HEK293 (cell line): ENCODE results near the gene IZUMO1.
"Not testable (repeated sequence)": the region's sequence is repeated elsewhere in the genome, so short reads cannot be mapped to it uniquely, and the experiment has no call there.

Source experiments
- CTCF ChIA-PET: fragments of 350-600 bp; formaldehyde crosslinking; extraction: SDS; loops from one replicate; lab custom pipeline; 2021; ENCODE audit warnings: antibody characterized with exemption; lab: Yijun Ruan, JAX
- POLR2A ChIA-PET: fragments of 300-600 bp; formaldehyde crosslinking; extraction: SDS; loops from one replicate; lab custom pipeline; 2020; ENCODE audit warnings: antibody characterized with exemption, inconsistent platforms; lab: Yijun Ruan, JAX
- H3K27ac ChIP-seq: fragments of 200-500 bp; sonication (Bioruptor generic); 2 replicates; pipeline ENCODE4 v1.5.1; 2014; ENCODE audit warnings: low read depth, low read length, control low read depth, inconsistent platforms; ENCODE audit errors: extremely low read depth
- H3K36me3 ChIP-seq, 2 experiments: fragments of 200-500 bp in 1 of 2; sonication (Bioruptor generic) in 1 of 2; 1 replicate in 1 of 2; 2 replicates in 1 of 2; pipeline ENCODE4 v1.5.1; 2014 to 2017; ENCODE audit warnings: inconsistent platforms in 2 of 2, low read length in 2 of 2; ENCODE audit not compliant: control insufficient read depth in 2 of 2, insufficient read depth in 1 of 2
- H3K4me1 ChIP-seq: fragments of 200-500 bp; sonication (Bioruptor generic); 2 replicates; pipeline ENCODE4 v1.5.1; 2014; ENCODE audit warnings: mild to moderate bottlenecking, low read length, inconsistent platforms; ENCODE audit not compliant: control insufficient read depth, insufficient read depth
- H3K4me3 ChIP-seq: 2 replicates; pipeline ENCODE4 v1.5.1; 2011; ENCODE audit warnings: low read depth, mild to moderate bottlenecking, control low read depth, low read length, moderate library complexity
- H3K9me3 ChIP-seq: fragments of 200-500 bp; sonication (Bioruptor generic); 2 replicates; pipeline ENCODE4 v1.5.1; 2014; ENCODE audit warnings: low read depth, low read length, inconsistent platforms; ENCODE audit not compliant: control insufficient read depth, insufficient read depth
- HOXA7 ChIP-seq: sonication (generic); formaldehyde crosslinking; IDR thresholded peaks from 2 replicates; pipeline ENCODE4 v1.8.1; 2022; ENCODE audit warnings: missing genetic modification reagents, borderline replicate concordance
- HOXD13 ChIP-seq: sonication (generic); formaldehyde crosslinking; IDR thresholded peaks from 2 replicates; pipeline ENCODE4 v1.8.0; 2022; ENCODE audit warnings: missing genetic modification reagents, borderline replicate concordance
- KLF1 ChIP-seq: fragments of 450-650 bp; formaldehyde crosslinking; IDR thresholded peaks from 2 replicates; pipeline ENCODE4 v1.5.1; 2016; ENCODE audit warnings: missing biosample characterization, missing genetic modification characterization
- SETDB1 ChIP-seq: IDR thresholded peaks from one replicate; pipeline ENCODE4 v1.6.1; 2017; ENCODE audit warnings: mild to moderate bottlenecking, low read length, moderate library complexity, mixed read lengths; ENCODE audit not compliant: insufficient read length
- ZBTB7A ChIP-seq: fragments of 450-650 bp; formaldehyde crosslinking; IDR thresholded peaks from 2 replicates; pipeline ENCODE4 v1.5.1; 2016; ENCODE audit warnings: low read depth, missing biosample characterization, missing genetic modification characterization
- ZNF114 ChIP-seq: fragments of 450-650 bp; formaldehyde crosslinking; IDR thresholded peaks from 2 replicates; pipeline ENCODE4 v1.5.0; 2017; ENCODE audit warnings: missing biosample characterization, missing genetic modification characterization
- ZNF138 ChIP-seq: fragments of 450-650 bp; formaldehyde crosslinking; IDR thresholded peaks from 2 replicates; pipeline ENCODE4 v1.5.1; 2016; ENCODE audit warnings: missing biosample characterization, missing genetic modification characterization, borderline replicate concordance
- ZNF184 ChIP-seq: fragments of 450-650 bp; IDR thresholded peaks from 2 replicates; pipeline ENCODE4 v1.5.1; 2018; ENCODE audit warnings: missing biosample characterization, mild to moderate bottlenecking, missing genetic modification characterization
- ZNF214 ChIP-seq: fragments of 450-650 bp; formaldehyde crosslinking; IDR thresholded peaks from 2 replicates; pipeline ENCODE4 v1.5.1; 2017; ENCODE audit warnings: missing biosample characterization, mild to moderate bottlenecking, missing genetic modification characterization, borderline replicate concordance
- ZNF248 ChIP-seq: fragments of 450-650 bp; formaldehyde crosslinking; IDR thresholded peaks from 2 replicates; pipeline ENCODE4 v1.5.1; 2017; ENCODE audit warnings: missing biosample characterization, missing genetic modification characterization
- ZNF266 ChIP-seq: fragments of 450-650 bp; formaldehyde crosslinking; IDR thresholded peaks from 2 replicates; pipeline ENCODE4 v1.5.1; 2016; ENCODE audit warnings: missing biosample characterization, missing genetic modification characterization, low read depth
- ZNF274 ChIP-seq, 2 experiments: fragments of 200-500 bp in 1 of 2; fragments of 450-650 bp in 1 of 2; sonication (Bioruptor generic) in 1 of 2; formaldehyde crosslinking in 1 of 2; IDR thresholded peaks; 2 replicates each; pipeline versions ENCODE4 v1.5.1 to v1.6.1; 2014 to 2016; ENCODE audit warnings: borderline replicate concordance in 1 of 2, inconsistent platforms in 1 of 2, low read length in 1 of 2, missing biosample characterization in 1 of 2, missing genetic modification characterization in 1 of 2
- ZNF292 ChIP-seq: fragments of 450-650 bp; formaldehyde crosslinking; IDR thresholded peaks from 2 replicates; pipeline ENCODE4 v1.5.1; 2016; ENCODE audit warnings: low read depth, missing biosample characterization, missing genetic modification characterization, borderline replicate concordance
- ZNF341 ChIP-seq: fragments of 450-650 bp; formaldehyde crosslinking; IDR thresholded peaks from 2 replicates; pipeline ENCODE4; 2016; ENCODE audit warnings: low read depth, missing biosample characterization, missing genetic modification characterization
- ZNF394 ChIP-seq: fragments of 450-650 bp; formaldehyde crosslinking; IDR thresholded peaks from 2 replicates; pipeline ENCODE4 v1.5.1; 2016; ENCODE audit warnings: missing biosample characterization, missing genetic modification characterization, mild to moderate bottlenecking, moderate library complexity, borderline replicate concordance
- ZNF623 ChIP-seq: fragments of 450-650 bp; formaldehyde crosslinking; IDR thresholded peaks from 2 replicates; pipeline ENCODE4 v1.5.1; 2016; ENCODE audit warnings: missing biosample characterization, missing genetic modification characterization
- ZNF626 ChIP-seq: fragments of 450-650 bp; sonication (Bioruptor Pico); formaldehyde crosslinking; IDR thresholded peaks from 2 replicates; pipeline ENCODE4 v1.5.1; 2018; ENCODE audit warnings: missing biosample characterization, missing genetic modification characterization, inconsistent platforms
- ZNF670 ChIP-seq: fragments of 450-650 bp; formaldehyde crosslinking; IDR thresholded peaks from 2 replicates; pipeline ENCODE4 v1.5.1; 2016; ENCODE audit warnings: missing biosample characterization, missing genetic modification characterization, low read depth
- ZNF677 ChIP-seq: fragments of 450-650 bp; IDR thresholded peaks from 2 replicates; pipeline ENCODE4 v1.5.0; 2018; ENCODE audit warnings: missing biosample characterization, mild to moderate bottlenecking, missing genetic modification characterization, moderate library complexity
- TF ChIP-seq, protein P1 (sequence below): fragments of 450-650 bp; formaldehyde crosslinking; IDR thresholded peaks from 2 replicates; pipeline ENCODE4 v1.5.1; 2017; ENCODE audit warnings: missing biosample characterization, missing genetic modification characterization
- TF ChIP-seq, protein P2 (sequence below): fragments of 450-650 bp; formaldehyde crosslinking; IDR thresholded peaks from 2 replicates; pipeline ENCODE4 v1.5.1; 2016; ENCODE audit warnings: missing biosample characterization, missing genetic modification characterization, borderline replicate concordance

IZUMO1 gene

DNA sequence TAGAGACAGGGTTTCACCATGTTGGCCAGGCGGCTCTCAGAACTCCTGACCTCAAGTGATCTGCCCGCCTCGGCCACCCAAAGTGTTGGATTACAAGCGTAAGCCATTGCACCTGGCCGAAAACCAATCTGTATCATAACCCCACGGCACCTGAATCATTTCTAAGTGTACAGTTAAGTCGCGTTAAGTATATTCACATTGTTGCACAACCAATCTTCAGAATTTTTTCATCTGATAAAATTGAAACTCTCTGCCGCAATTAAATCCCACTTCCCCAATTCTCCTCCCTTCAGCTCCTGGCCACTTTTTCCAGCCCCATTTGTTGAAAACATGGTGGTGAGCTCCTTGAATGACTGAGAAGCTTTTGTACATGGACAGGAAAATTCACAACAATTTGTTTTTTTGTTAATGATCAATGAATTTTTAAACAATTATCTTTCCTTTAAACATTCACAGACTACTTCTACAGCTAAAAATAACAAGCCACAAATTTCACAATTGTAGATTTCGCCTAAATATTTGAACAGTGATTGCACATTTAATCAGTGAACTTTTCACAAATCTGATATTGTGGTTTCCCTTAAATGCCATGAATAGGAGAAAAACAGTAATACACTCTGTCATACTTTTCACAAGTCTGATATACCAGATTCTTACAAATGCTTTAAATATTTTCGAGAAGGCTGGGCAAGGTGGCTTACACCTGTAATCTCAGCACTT lies 22.4 kb upstream of the IZUMO1 start (continued):
- no peak for TF ChIP-seq ZNF341 (tag by site-specific recombination)
- TF ChIP-seq ZNF184 (tag by site-specific recombination): no peak
- TF ChIP-seq SETDB1: no peak
- no peak for TF ChIP-seq HOXD13 (CRISPR knock-in tag)

DNA sequence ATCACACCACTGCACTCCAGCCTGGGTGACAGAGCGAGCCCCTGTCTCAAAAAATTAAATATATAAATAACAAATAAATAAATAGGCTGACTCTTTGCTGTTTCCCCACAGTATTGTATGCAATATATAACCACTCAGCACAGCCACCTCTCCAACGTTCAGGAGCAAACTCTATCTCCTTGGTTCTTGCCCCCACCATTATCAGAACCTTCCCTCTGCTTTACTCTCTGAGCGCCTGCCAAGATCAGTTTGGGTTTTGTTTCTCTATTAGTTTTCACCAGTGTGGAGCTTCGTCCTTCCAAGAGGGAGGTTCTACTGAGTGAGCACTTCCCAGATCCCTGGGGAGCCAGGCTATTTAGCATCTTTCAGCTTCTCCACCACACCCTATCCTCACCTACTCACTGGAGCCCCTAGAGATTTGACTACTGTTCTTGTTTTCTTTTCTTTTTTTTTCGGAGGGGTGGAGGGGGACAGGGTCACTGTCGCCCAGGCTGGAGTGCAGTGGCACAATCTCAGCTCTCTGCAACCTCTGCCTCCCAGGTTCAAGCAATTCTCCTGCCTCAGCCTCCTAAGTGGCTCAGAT lies 21.6 kb upstream of the IZUMO1 start:
- CTCF ChIA-PET: interaction anchor here (0.7 to 1.2 kb wide), 3 partner anchors 20 to 86 kb away, joined by 3 to 5 read pairs (median 3); no protein-coding TSS in a partner anchor
- TF ChIP-seq ZNF394: peak; percentile 56; the same call in 1 of the 2 replicates
- TF ChIP-seq KLF1 (tag by site-specific recombination): peak; percentile 86
- TF ChIP-seq, protein P1, sequence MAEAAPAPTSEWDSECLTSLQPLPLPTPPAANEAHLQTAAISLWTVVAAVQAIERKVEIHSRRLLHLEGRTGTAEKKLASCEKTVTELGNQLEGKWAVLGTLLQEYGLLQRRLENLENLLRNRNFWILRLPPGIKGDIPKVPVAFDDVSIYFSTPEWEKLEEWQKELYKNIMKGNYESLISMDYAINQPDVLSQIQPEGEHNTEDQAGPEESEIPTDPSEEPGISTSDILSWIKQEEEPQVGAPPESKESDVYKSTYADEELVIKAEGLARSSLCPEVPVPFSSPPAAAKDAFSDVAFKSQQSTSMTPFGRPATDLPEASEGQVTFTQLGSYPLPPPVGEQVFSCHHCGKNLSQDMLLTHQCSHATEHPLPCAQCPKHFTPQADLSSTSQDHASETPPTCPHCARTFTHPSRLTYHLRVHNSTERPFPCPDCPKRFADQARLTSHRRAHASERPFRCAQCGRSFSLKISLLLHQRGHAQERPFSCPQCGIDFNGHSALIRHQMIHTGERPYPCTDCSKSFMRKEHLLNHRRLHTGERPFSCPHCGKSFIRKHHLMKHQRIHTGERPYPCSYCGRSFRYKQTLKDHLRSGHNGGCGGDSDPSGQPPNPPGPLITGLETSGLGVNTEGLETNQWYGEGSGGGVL: peak; percentile 34; the same call in 1 of the 2 replicates
- TF ChIP-seq, all 188 proteins: peak for 3; not testable (repeated sequence) for 185
- not testable (repeated sequence) for H3K4me3 ChIP-seq, H3K4me1 ChIP-seq, H3K9me3 ChIP-seq, H3K27ac ChIP-seq, H3K36me3 ChIP-seq
- POLR2A ChIA-PET: interaction anchor here (0.7 kb wide), 1 partner anchor 31 kb away, joined by 6 read pairs; no protein-coding TSS in a partner anchor

DNA sequence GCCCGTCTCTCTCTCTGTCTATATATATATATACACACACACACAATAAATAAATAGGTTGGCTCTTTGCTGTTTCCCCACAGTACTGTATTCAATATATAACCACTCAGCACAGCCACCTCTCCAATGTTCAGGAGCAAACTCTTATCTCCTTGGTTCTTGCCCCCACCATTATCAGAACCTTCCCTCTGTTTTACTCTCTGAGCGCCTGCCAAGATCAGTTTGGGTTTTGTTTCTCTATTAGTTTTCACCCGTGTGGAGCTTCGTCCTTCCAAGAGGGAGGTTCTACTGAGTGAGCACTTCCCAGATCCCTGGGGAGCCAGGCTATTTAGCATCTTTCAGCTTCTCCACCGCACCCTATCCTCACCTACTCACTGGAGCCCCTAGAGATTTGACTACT lies 19.1 kb upstream of the IZUMO1 start:
- H3K36me3 ChIP-seq, H3K9me3 ChIP-seq, H3K4me1 ChIP-seq, H3K4me3 ChIP-seq, H3K27ac ChIP-seq, POLR2A ChIA-PET: not testable (repeated sequence)
- CTCF ChIA-PET: interaction anchor here (0.6 to 3.6 kb wide), 4 partner anchors 18 to 205 kb away, joined by 3 to 13 read pairs (median 4); no protein-coding TSS in a partner anchor

DNA sequence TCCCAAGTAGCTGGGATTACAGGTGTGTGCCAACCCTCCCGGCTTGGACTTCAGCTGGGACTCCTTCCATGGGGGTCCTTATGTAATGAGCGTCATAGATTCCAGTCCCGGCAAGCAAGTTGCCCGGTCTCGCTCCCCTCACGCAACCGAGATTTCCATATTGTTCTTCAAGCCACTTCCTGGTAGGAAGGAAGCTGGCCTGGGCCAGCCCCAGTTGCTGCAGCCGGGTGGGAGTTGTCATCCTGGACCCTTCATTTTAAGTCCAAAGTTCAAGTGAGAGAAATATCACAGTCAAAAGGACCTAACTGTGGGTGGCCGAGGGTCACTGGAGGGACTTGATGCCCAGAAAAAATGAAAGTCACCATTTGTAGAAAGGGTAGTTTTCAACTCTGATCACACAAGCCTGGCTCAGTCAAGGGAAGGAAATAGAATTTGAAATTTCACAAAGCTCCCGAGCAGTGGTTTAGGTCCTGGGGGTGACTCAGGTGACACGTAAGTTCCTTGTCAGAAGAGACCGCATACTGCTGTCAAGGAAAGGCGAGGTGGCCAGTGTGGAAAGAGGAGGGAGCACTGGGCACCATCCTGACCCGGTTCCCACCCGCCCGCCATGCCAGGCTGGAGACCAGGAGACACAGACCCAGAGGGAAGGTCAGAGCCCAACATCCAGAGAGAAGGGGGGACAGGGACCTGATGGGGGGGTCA lies 13.9 kb upstream of the IZUMO1 start:
- Histone ChIP-seq H3K36me3 (no peaks in the 10 kb centered on the region), H3K4me1 (no peaks in the 10 kb centered on the region), H3K9me3 (no peaks in the 10 kb centered on the region), H3K27ac (no peak overlapping the region), H3K4me3 (no peak overlapping the region)
- ChIA-PET CTCF (interaction anchor here (0.7 kb wide), 1 partner anchor 822 kb away, joined by 4 read pairs; no protein-coding TSS in a partner anchor), POLR2A (interaction anchor here (1.9 kb wide), 1 partner anchor 13 kb away, joined by 5 read pairs; no protein-coding TSS in a partner anchor)
- TF ChIP-seq ZNF677 (tag by site-specific recombination): no peak
- no peak for TF ChIP-seq ZNF214 (tag by site-specific recombination)
- TF ChIP-seq ZNF292 (tag by site-specific recombination): no peak
- no peak for TF ChIP-seq HOXA7 (CRISPR knock-in tag)
- TF ChIP-seq ZNF670 (tag by site-specific recombination): no peak
- TF ChIP-seq ZNF623 (tag by site-specific recombination): no peak
- no peak for TF ChIP-seq ZNF248 (tag by site-specific recombination)
- no peak for TF ChIP-seq ZNF114 (tag by site-specific recombination)
- TF ChIP-seq ZNF626: no peak
- TF ChIP-seq, protein P2, sequence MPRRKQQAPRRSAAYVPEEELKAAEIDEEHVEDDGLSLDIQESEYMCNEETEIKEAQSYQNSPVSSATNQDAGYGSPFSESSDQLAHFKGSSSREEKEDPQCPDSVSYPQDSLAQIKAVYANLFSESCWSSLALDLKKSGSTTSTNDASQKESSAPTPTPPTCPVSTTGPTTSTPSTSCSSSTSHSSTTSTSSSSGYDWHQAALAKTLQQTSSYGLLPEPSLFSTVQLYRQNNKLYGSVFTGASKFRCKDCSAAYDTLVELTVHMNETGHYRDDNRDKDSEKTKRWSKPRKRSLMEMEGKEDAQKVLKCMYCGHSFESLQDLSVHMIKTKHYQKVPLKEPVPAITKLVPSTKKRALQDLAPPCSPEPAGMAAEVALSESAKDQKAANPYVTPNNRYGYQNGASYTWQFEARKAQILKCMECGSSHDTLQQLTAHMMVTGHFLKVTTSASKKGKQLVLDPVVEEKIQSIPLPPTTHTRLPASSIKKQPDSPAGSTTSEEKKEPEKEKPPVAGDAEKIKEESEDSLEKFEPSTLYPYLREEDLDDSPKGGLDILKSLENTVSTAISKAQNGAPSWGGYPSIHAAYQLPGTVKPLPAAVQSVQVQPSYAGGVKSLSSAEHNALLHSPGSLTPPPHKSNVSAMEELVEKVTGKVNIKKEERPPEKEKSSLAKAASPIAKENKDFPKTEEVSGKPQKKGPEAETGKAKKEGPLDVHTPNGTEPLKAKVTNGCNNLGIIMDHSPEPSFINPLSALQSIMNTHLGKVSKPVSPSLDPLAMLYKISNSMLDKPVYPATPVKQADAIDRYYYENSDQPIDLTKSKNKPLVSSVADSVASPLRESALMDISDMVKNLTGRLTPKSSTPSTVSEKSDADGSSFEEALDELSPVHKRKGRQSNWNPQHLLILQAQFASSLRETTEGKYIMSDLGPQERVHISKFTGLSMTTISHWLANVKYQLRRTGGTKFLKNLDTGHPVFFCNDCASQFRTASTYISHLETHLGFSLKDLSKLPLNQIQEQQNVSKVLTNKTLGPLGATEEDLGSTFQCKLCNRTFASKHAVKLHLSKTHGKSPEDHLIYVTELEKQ (tag by site-specific recombination): no peak
- TF ChIP-seq ZNF266: no peak
- no peak for TF ChIP-seq ZBTB7A (tag by site-specific recombination)
- TF ChIP-seq ZNF138 (tag by site-specific recombination): no peak
- no peak for TF ChIP-seq ZNF274 (IDR thresholded peaks at IDR 0.05; ENCODE audit: low read length)
- TF ChIP-seq ZNF274 (tag by site-specific recombination; IDR thresholded peaks at IDR 0.05; ENCODE audit: borderline replicate concordance): no peak
